Thyroid gland (tissue), 4 donors: ENCODE measurements around the gene PDGFC.

Experiments used
- POLR2A ChIP-seq, 2 donors: fragments of 450-650 bp; IDR thresholded peaks; one replicate each; pipeline ENCODE4 v1.6.1; 2017; ENCODE audit warnings: antibody characterized with exemption in 2 of 2, mild to moderate bottlenecking in 2 of 2, moderate library complexity in 1 of 2
- TF ChIP-seq, protein P1 (sequence below), 6 experiments: fragments of 200-600 bp in 3 of 6; fragments of 450-650 bp in 3 of 6; sonication (generic) in 3 of 6; IDR thresholded peaks; one replicate each; pipeline ENCODE4 v1.5.1; 2016 to 2019; ENCODE audit warnings: antibody characterized with exemption in 6 of 6, mild to moderate bottlenecking in 2 of 6, inconsistent platforms in 1 of 6, moderate library complexity in 1 of 6

DNA sequence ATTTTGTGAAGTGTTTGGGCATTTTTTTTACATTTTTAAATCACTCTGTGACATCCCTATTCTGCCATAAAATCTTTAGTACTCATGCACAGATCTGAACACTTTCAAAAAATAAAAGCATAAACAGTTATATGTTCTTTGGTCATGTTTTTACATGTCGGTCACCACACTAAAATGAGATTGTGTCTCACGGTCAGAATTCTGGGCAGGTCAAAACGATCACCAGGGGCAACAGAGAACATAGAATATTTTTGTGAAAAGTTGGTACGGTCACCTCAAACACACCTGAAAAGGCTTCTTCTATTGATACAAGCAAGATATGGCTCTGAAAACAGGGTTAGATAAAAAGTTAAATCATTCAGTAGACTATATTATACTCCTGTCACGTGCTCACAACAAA is 189.1 kb downstream of the PDGFC start:
- TF ChIP-seq, protein P1, sequence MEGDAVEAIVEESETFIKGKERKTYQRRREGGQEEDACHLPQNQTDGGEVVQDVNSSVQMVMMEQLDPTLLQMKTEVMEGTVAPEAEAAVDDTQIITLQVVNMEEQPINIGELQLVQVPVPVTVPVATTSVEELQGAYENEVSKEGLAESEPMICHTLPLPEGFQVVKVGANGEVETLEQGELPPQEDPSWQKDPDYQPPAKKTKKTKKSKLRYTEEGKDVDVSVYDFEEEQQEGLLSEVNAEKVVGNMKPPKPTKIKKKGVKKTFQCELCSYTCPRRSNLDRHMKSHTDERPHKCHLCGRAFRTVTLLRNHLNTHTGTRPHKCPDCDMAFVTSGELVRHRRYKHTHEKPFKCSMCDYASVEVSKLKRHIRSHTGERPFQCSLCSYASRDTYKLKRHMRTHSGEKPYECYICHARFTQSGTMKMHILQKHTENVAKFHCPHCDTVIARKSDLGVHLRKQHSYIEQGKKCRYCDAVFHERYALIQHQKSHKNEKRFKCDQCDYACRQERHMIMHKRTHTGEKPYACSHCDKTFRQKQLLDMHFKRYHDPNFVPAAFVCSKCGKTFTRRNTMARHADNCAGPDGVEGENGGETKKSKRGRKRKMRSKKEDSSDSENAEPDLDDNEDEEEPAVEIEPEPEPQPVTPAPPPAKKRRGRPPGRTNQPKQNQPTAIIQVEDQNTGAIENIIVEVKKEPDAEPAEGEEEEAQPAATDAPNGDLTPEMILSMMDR (IDR thresholded peaks at IDR 0.05), result no peak
- no peak for TF ChIP-seq POLR2A (IDR thresholded peaks at IDR 0.05)
